Iris pigment epithelial cell (primary cell): ENCODE results near the gene BYSL.

ENCODE experiments used
- DNase-seq: peaks from one replicate; pipeline ENCODE4 v3.0.0-alpha.2; 2011; ENCODE audit warnings: low read depth

Gene BYSL

DNA sequence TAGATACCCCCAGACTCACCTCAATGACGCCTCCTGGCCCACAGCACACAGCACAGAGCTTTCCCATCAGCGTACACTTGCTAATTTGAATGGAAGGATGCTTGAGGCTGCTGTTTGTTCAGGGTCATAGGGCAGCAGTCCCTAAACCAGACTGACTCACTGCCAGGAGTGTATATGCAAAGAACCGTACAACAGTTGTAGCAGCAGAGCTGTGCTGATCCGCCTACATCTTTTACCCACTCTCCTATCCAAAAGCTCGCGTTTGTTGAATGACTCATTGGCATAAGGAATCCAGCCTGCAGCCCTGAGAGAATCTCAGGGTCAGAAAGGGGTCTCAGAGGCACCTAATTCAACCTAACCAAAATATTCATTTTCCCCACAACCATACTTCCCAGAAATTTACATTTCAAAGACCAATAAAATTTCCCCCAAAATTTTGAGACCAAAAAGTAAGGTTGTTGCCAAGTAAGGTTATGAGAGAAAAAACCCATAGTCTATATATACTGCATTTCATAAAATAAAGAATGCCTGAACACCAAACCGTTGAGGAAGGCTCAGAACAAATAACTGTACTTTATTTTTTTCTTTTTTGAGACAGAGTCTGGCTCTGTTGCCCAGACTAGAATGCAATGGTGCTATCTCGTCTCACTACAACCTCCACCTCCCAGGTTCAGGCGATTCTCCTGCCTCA is 55.6 kb downstream of the BYSL start:
- DNase-seq: peak; percentile 94
